GM23338 (cell line): Measurements from ENCODE around the gene DNAJB6. TPM values are rescaled to one million over a fixed set of nuclear protein-coding genes. Genes with fewer than 3 reads are reported as not detected.

Experiments used
- ATAC-seq: fragments of 200-7000 bp; cut with Tn5 transposase; 3 replicates; pipeline ENCODE4 v1.9.1; 2020
- DNase-seq: peaks from one replicate; pipeline ENCODE4 v3.0.0-alpha.2; 2015; ENCODE audit warnings: low spot score
- H2AFZ ChIP-seq: fragments of 200-600 bp; sonication (generic); 2 replicates; pipeline ENCODE4 v1.8.0; 2016; ENCODE audit warnings: antibody characterized with exemption, mild to moderate bottlenecking, moderate library complexity
- H3F3A ChIP-seq: fragments of 200-600 bp; sonication (generic); replicated peaks from 2 replicates; pipeline ENCODE4 v1.8.0; 2017; ENCODE audit warnings: antibody characterized with exemption, mixed run types, low read depth
- H3K27ac ChIP-seq: fragments of 200-600 bp; sonication (generic); 2 replicates; pipeline ENCODE4 v1.6.1; 2016; ENCODE audit warnings: low read depth
- H3K27me3 ChIP-seq: fragments of 200-600 bp; sonication (generic); 2 replicates; pipeline ENCODE4 v1.8.0; 2016; ENCODE audit warnings: mild to moderate bottlenecking, mixed run types, moderate library complexity; ENCODE audit not compliant: insufficient read depth
- H3K36me3 ChIP-seq: fragments of 200-600 bp; sonication (generic); 2 replicates; pipeline ENCODE4 v1.8.0; 2016; ENCODE audit warnings: mild to moderate bottlenecking; ENCODE audit not compliant: insufficient read depth
- H3K4me1 ChIP-seq: fragments of 200-600 bp; sonication (generic); 2 replicates; pipeline ENCODE4 v1.8.0; 2016; ENCODE audit warnings: mild to moderate bottlenecking, moderate library complexity; ENCODE audit not compliant: insufficient read depth
- H3K4me2 ChIP-seq: fragments of 200-600 bp; sonication (generic); 2 replicates; pipeline ENCODE4 v1.7.1; 2017; ENCODE audit warnings: mixed run types
- H3K4me3 ChIP-seq: fragments of 200-600 bp; sonication (generic); 2 replicates; pipeline ENCODE4 v1.6.1; 2016; ENCODE audit warnings: mixed run types
- H3K79me2 ChIP-seq: fragments of 200-600 bp; sonication (generic); replicated peaks from 2 replicates; pipeline ENCODE4 v1.8.0; 2017; ENCODE audit warnings: mild to moderate bottlenecking; ENCODE audit not compliant: insufficient read depth
- H3K9me2 ChIP-seq: fragments of 200-600 bp; sonication (generic); 2 replicates; pipeline ENCODE4 v1.8.0; 2017; ENCODE audit not compliant: insufficient read depth
- H4K20me1 ChIP-seq: fragments of 200-600 bp; sonication (generic); replicated peaks from 2 replicates; pipeline ENCODE4 v1.8.0; 2017; ENCODE audit warnings: mild to moderate bottlenecking; ENCODE audit not compliant: insufficient read depth
- H3K27ac Mint-ChIP-seq: 2 replicates; pipeline ENCODE4 v1.8.0; 2020; ENCODE audit warnings: inconsistent platforms, mild to moderate bottlenecking, moderate library complexity, mixed read lengths
- H3K27me3 Mint-ChIP-seq: 3 replicates; pipeline ENCODE4 v1.8.0; 2022; ENCODE audit warnings: low read depth, mild to moderate bottlenecking, moderate library complexity, mixed read lengths, inconsistent platforms; ENCODE audit not compliant: insufficient read depth, poor library complexity
- H3K36me3 Mint-ChIP-seq: 3 replicates; pipeline ENCODE4 v1.8.0; 2021; ENCODE audit warnings: low read depth, mild to moderate bottlenecking, inconsistent platforms, moderate library complexity, mixed read lengths
- H3K4me1 Mint-ChIP-seq: 3 replicates; pipeline ENCODE4 v1.8.0; 2020; ENCODE audit warnings: mild to moderate bottlenecking, inconsistent platforms, mixed read lengths
- H3K4me3 Mint-ChIP-seq: 3 replicates; pipeline ENCODE4 v1.8.0; 2021; ENCODE audit warnings: moderate library complexity, mild to moderate bottlenecking, inconsistent platforms, mixed read lengths
- H3K9me3 Mint-ChIP-seq: 3 replicates; pipeline ENCODE4 v1.8.0; 2020; ENCODE audit warnings: moderate library complexity, mild to moderate bottlenecking, inconsistent platforms, mixed read lengths
- POLR2AphosphoS5 ChIP-seq: IDR thresholded peaks from 2 replicates; pipeline ENCODE4 v1.6.1; 2016; ENCODE audit warnings: antibody characterized with exemption, low read depth
- STAT1 ChIP-seq: IDR thresholded peaks from one replicate; pipeline ENCODE4 v1.6.1; 2016; ENCODE audit warnings: antibody characterized with exemption; ENCODE audit not compliant: unreplicated experiment
- polyA plus RNA-seq: library from polyadenylated mRNA; unstranded; fragments of >200 nt; fragmentation: Nextera tagmentation; extraction: Ambion mirVana; gene quantifications from 2 replicates; pipeline ENCODE4 v1.2.1, GENCODE V29; 2016
- total RNA-seq: library from RNA; depleted of rRNA; stranded (reverse); fragments of >200 nt; shearing (Covaris generic); gene quantifications from 2 replicates; pipeline ENCODE4 v1.2.3, GENCODE V29; 2014
- TF ChIP-seq, protein P1 (sequence below): IDR thresholded peaks from 2 replicates; pipeline ENCODE4 v1.6.1; 2016; ENCODE audit warnings: antibody characterized with exemption
- TF ChIP-seq, protein P2 (sequence below), 2 experiments: fragments of 200-600 bp in 1 of 2; sonication (generic) in 1 of 2; conservative IDR thresholded peaks; 2 replicates each; pipeline versions ENCODE4 v1.5.1 to v1.6.1; 2016 to 2017; ENCODE audit warnings: antibody characterized with exemption in 2 of 2, low read depth in 2 of 2, mild to moderate bottlenecking in 2 of 2, moderate library complexity in 1 of 2
- TF ChIP-seq, protein P3 (sequence below): fragments of 250-450 bp; sonication (Bioruptor Pico); IDR thresholded peaks from 2 replicates; pipeline ENCODE4 v1.5.0; 2020; ENCODE audit warnings: mild to moderate bottlenecking, moderate library complexity

The DNAJB6 gene
- total and polyA plus RNA-seq, 2 experiments from 2014 or later: 308 to 322 TPM

DNA sequence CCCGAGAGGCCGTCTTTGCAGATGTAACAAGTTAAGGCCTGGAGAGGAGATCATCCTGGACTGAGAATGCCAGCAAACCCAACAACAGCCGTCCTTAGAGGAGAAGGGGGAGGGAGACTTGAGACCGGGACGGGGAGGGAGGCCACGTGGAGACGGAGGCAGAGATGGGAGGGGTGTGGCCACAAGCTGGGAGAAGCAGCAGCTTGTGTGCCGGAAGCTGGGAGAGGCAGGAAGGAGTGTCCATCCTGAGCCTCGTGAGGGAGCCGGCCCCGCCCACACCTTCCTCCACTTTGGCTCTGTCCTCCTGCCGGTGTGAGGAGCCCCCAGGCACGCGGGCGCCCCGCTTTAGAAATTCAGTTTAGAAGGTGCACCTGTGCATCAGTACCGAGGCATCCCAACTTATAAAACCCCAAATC is 95.7 kb downstream of the DNAJB6 start:
- H3K27ac Mint-ChIP-seq: no peak overlapping the region

DNA sequence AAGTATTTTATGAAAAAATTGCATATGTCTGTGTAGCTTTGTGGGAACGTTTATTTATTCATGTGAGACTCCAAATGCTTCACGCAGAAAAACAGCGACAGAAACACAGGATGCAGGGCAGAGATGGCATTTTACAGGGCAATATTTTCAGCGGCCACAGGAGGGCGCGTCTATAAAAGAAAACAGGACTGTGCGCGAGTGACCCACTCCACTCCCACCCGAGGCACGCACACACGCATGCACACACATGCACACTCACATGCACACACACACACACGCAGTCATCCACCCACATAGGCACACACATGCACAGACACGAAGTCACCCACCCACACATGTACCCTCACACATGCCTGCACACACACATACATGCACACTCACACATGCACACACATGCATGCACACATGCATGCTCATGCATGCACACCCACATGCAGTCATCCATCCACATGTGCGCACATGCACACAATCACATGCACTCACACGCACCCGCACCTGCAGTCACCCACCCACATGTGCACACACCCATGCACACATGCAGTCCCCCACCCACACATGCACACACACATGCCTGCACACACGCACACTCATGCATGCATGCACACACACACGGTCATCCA is 96.3 kb downstream of the DNAJB6 start:
- Mint-ChIP-seq H3K36me3 (peaks cover 13% of the 10 kb centered on the region), H3K27ac (no peak overlapping the region; the same call in 1 of the 2 replicates)

More for the DNA sequence above, 95.7 kb downstream of the DNAJB6 start:
- H2AFZ ChIP-seq: peak overlapping the region; percentile 93; the same call in 1 of the 2 replicates
- peaks cover 4% of the 10 kb centered on the region; the same call in 2 of the 3 replicates for H3K4me1 Mint-ChIP-seq
- no peak for TF ChIP-seq STAT1
- peak; percentile 37; the same call in 1 of the 2 replicates for TF ChIP-seq POLR2AphosphoS5
- TF ChIP-seq, protein P1, sequence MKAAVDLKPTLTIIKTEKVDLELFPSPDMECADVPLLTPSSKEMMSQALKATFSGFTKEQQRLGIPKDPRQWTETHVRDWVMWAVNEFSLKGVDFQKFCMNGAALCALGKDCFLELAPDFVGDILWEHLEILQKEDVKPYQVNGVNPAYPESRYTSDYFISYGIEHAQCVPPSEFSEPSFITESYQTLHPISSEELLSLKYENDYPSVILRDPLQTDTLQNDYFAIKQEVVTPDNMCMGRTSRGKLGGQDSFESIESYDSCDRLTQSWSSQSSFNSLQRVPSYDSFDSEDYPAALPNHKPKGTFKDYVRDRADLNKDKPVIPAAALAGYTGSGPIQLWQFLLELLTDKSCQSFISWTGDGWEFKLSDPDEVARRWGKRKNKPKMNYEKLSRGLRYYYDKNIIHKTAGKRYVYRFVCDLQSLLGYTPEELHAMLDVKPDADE: no peak
- H3K27me3 Mint-ChIP-seq: peaks cover 7% of the 10 kb centered on the region
- H3K4me3 ChIP-seq: peak overlapping the region; percentile 50
- H3K36me3 ChIP-seq: no peaks in the 10 kb centered on the region
- H3K4me3 Mint-ChIP-seq: peak overlapping the region; percentile 56
- H3K9me2 ChIP-seq: no peaks in the 10 kb centered on the region
- H3K27me3 ChIP-seq: no peaks in the 10 kb centered on the region
- H3K36me3 Mint-ChIP-seq: peaks cover 13% of the 10 kb centered on the region
- peak; percentile 95 for DNase-seq
- no peaks in the 10 kb centered on the region for H3K79me2 ChIP-seq
- peaks cover 38% of the 10 kb centered on the region for H3K9me3 Mint-ChIP-seq
- H4K20me1 ChIP-seq: no peaks in the 10 kb centered on the region
- H3K4me1 ChIP-seq: no peaks in the 10 kb centered on the region
- peak overlapping the region; percentile 72 for H3K4me2 ChIP-seq
- peak; percentile 91 for ATAC-seq
- H3F3A ChIP-seq: 0 out of 2 replicates have a peak, but pooled peaks cover 8% of the 10 kb centered on the region
- H3K27ac ChIP-seq: 0 out of 2 replicates have a peak overlapping the region, but pooled peaks have one; percentile 34

More for the DNA sequence above, 96.3 kb downstream of the DNAJB6 start:
- Histone ChIP-seq H4K20me1 (no peaks in the 10 kb centered on the region), H3K4me2 (peak overlapping the region; percentile 72), H3F3A (0 out of 2 replicates have a peak, but pooled peaks cover 8% of the 10 kb centered on the region), H3K36me3 (no peaks in the 10 kb centered on the region), H3K4me1 (no peaks in the 10 kb centered on the region), H3K79me2 (no peaks in the 10 kb centered on the region), H3K4me3 (peak overlapping the region; percentile 50), H3K27ac (0 out of 2 replicates have a peak overlapping the region, but pooled peaks have one; percentile 34), H2AFZ (peak overlapping the region; percentile 91; the same call in 1 of the 2 replicates), H3K9me2 (no peaks in the 10 kb centered on the region), H3K27me3 (no peaks in the 10 kb centered on the region)
- ATAC-seq (peak; percentile 58), DNase-seq (peak; percentile 74)
- Mint-ChIP-seq H3K27me3 (peaks cover 6% of the 10 kb centered on the region), H3K4me1 (peaks cover 4% of the 10 kb centered on the region; the same call in 2 of the 3 replicates), H3K4me3 (peak overlapping the region; percentile 56), H3K9me3 (peaks cover 40% of the 10 kb centered on the region)
- TF ChIP-seq, protein P2, sequence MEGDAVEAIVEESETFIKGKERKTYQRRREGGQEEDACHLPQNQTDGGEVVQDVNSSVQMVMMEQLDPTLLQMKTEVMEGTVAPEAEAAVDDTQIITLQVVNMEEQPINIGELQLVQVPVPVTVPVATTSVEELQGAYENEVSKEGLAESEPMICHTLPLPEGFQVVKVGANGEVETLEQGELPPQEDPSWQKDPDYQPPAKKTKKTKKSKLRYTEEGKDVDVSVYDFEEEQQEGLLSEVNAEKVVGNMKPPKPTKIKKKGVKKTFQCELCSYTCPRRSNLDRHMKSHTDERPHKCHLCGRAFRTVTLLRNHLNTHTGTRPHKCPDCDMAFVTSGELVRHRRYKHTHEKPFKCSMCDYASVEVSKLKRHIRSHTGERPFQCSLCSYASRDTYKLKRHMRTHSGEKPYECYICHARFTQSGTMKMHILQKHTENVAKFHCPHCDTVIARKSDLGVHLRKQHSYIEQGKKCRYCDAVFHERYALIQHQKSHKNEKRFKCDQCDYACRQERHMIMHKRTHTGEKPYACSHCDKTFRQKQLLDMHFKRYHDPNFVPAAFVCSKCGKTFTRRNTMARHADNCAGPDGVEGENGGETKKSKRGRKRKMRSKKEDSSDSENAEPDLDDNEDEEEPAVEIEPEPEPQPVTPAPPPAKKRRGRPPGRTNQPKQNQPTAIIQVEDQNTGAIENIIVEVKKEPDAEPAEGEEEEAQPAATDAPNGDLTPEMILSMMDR (conservative IDR thresholded peaks at IDR 0.05; ENCODE audit: low read depth in 2 of 2): peak; percentile 74 to 81
- TF ChIP-seq, protein P3, sequence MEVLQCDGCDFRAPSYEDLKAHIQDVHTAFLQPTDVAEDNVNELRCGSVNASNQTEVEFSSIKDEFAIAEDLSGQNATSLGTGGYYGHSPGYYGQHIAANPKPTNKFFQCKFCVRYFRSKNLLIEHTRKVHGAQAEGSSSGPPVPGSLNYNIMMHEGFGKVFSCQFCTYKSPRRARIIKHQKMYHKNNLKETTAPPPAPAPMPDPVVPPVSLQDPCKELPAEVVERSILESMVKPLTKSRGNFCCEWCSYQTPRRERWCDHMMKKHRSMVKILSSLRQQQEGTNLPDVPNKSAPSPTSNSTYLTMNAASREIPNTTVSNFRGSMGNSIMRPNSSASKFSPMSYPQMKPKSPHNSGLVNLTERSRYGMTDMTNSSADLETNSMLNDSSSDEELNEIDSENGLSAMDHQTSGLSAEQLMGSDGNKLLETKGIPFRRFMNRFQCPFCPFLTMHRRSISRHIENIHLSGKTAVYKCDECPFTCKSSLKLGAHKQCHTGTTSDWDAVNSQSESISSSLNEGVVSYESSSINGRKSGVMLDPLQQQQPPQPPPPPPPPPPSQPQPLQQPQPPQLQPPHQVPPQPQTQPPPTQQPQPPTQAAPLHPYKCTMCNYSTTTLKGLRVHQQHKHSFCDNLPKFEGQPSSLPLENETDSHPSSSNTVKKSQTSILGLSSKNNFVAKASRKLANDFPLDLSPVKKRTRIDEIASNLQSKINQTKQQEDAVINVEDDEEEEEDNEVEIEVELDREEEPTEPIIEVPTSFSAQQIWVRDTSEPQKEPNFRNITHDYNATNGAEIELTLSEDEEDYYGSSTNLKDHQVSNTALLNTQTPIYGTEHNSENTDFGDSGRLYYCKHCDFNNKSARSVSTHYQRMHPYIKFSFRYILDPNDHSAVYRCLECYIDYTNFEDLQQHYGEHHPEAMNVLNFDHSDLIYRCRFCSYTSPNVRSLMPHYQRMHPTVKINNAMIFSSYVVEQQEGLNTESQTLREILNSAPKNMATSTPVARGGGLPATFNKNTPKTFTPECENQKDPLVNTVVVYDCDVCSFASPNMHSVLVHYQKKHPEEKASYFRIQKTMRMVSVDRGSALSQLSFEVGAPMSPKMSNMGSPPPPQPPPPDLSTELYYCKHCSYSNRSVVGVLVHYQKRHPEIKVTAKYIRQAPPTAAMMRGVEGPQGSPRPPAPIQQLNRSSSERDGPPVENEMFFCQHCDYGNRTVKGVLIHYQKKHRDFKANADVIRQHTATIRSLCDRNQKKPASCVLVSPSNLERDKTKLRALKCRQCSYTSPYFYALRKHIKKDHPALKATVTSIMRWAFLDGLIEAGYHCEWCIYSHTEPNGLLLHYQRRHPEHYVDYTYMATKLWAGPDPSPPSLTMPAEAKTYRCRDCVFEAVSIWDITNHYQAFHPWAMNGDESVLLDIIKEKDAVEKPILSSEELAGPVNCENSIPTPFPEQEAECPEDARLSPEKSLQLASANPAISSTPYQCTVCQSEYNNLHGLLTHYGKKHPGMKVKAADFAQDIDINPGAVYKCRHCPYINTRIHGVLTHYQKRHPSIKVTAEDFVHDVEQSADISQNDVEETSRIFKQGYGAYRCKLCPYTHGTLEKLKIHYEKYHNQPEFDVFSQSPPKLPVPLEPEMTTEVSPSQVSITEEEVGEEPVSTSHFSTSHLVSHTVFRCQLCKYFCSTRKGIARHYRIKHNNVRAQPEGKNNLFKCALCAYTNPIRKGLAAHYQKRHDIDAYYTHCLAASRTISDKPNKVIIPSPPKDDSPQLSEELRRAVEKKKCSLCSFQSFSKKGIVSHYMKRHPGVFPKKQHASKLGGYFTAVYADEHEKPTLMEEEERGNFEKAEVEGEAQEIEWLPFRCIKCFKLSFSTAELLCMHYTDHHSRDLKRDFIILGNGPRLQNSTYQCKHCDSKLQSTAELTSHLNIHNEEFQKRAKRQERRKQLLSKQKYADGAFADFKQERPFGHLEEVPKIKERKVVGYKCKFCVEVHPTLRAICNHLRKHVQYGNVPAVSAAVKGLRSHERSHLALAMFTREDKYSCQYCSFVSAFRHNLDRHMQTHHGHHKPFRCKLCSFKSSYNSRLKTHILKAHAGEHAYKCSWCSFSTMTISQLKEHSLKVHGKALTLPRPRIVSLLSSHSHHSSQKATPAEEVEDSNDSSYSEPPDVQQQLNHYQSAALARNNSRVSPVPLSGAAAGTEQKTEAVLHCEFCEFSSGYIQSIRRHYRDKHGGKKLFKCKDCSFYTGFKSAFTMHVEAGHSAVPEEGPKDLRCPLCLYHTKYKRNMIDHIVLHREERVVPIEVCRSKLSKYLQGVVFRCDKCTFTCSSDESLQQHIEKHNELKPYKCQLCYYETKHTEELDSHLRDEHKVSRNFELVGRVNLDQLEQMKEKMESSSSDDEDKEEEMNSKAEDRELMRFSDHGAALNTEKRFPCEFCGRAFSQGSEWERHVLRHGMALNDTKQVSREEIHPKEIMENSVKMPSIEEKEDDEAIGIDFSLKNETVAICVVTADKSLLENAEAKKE: no peak
